HEK293 (cell line): ENCODE data around the gene PRLR.

ENCODE experiments used
- CTCF ChIP-seq: fragments of 450-650 bp; formaldehyde crosslinking; IDR thresholded peaks from 2 replicates; pipeline ENCODE4 v1.5.1; 2016; ENCODE audit warnings: missing biosample characterization, missing genetic modification characterization
- KLF8 ChIP-seq: fragments of 450-650 bp; formaldehyde crosslinking; IDR thresholded peaks from 2 replicates; pipeline ENCODE4 v1.5.1; 2016; ENCODE audit warnings: missing biosample characterization, missing genetic modification characterization
- YY1 ChIP-seq: fragments of 450-650 bp; formaldehyde crosslinking; IDR thresholded peaks from 2 replicates; pipeline ENCODE4 v1.5.1; 2018; ENCODE audit warnings: missing biosample characterization, missing genetic modification characterization
- ZBTB26 ChIP-seq: fragments of 450-650 bp; formaldehyde crosslinking; optimal IDR thresholded peaks from 2 replicates; pipeline ENCODE3; 2016; ENCODE audit warnings: missing biosample characterization, mild to moderate bottlenecking, missing genetic modification characterization
- ZBTB8A ChIP-seq: fragments of 450-650 bp; formaldehyde crosslinking; IDR thresholded peaks from 2 replicates; pipeline ENCODE4 v1.5.1; 2016; ENCODE audit warnings: missing biosample characterization, missing genetic modification characterization
- ZEB2 ChIP-seq: fragments of 450-650 bp; formaldehyde crosslinking; IDR thresholded peaks from 2 replicates; pipeline ENCODE4 v1.5.1; 2016; ENCODE audit warnings: missing biosample characterization, missing genetic modification characterization
- ZNF138 ChIP-seq: fragments of 450-650 bp; formaldehyde crosslinking; IDR thresholded peaks from 2 replicates; pipeline ENCODE4 v1.5.1; 2016; ENCODE audit warnings: missing biosample characterization, missing genetic modification characterization, borderline replicate concordance
- ZNF416 ChIP-seq: fragments of 450-650 bp; formaldehyde crosslinking; IDR thresholded peaks from 2 replicates; pipeline ENCODE4 v1.5.1; 2016; ENCODE audit warnings: missing biosample characterization, missing genetic modification characterization
- ZXDB ChIP-seq: fragments of 450-650 bp; formaldehyde crosslinking; IDR thresholded peaks from 2 replicates; pipeline ENCODE4 v1.5.1; 2016; ENCODE audit warnings: missing biosample characterization, missing genetic modification characterization

DNA sequence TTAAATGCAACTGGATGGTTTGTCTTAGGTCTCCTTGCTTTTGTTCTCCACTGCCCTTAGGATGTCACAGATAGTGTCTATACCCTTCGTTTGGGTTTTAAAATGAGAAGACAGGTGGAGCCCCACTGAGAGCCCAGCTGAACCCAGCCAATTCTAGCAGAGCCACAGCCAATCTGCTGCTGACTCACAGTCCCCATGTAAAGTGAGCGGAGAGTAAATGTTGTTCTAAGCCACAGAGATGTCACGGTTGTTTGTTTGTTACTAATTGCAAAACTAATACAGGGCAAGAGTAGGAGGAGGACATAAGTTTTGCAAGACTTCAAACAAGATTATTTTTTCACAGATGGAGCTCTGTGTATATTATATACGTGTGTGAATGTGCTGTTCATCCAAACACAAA is 132.1 kb downstream of the PRLR start:
- TF ChIP-seq ZBTB8A (tag by site-specific recombination): no peak
- no peak for TF ChIP-seq CTCF (tag by site-specific recombination)
- no peak for TF ChIP-seq KLF8 (tag by site-specific recombination)
- TF ChIP-seq ZEB2: no peak
- no peak for TF ChIP-seq ZBTB26 (tag by site-specific recombination)
- TF ChIP-seq YY1 (tag by site-specific recombination): no peak
- no peak for TF ChIP-seq ZNF416 (tag by site-specific recombination)
- TF ChIP-seq ZXDB (tag by site-specific recombination): no peak
- TF ChIP-seq ZNF138 (tag by site-specific recombination): no peak
